Measurements from ENCODE around the gene DCAF17.
"Not testable (repeated sequence)": the region's sequence is repeated elsewhere in the genome, so short reads cannot be mapped to it uniquely, and the experiment has no call there.

The DCAF17 gene

DNA sequence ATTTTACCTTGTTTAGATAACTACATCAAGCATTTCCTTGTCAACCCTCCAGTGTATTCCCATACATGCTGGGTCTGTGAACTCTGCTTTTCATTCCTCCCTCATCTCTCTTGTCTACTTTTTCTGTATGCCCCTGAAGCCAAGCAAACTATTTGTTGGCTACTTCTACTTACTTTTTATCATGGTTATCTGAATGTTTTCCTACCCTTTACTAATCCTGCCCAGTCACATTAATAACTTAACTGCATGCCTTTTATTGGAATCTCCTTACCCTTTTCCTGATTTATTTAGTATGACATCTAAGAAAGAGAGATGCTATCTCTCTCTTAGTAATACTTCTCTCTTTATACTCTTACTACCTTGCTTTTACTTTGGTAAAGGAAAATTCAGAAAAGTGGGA, 17.0 kb downstream of the DCAF17 start:
- no peak for DNase-seq

DNA sequence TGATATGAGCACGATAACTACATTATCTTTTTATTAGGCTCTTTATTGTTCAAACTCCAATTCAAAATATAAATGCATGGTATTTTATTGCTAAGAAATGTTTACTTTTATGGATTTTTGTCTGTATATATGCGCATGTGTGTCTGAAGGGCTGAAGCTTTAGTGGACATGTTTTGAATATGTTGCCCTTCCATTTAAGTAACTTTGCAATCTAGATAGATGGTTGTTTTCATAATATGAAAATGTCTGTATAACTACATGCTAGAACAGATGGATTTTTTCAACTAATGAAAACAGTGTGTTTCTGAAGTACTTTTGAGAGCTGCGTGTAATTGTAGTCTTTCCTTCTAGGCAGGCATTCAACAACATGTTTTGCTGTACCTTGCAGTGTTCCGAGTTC, 18.7 kb downstream of the DCAF17 start:
- no peak for DNase-seq

DNA sequence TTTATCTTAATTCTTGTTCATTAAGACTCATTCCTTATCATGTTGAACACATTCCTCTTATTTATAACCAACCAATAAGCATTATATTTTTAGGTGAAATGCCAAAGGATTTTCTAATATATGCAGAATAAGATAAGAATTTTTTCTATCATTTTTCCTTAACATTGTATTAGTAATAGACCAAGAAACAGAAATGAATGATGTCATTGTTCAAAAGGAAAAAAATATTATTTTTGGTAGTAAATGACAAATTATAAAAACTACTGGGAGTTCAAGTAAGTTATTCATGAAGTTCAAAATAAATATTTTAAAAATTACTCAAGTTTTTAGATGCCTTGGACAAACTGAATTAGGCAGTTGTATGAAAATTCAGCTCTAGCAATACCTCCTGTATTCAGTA, 25.5 kb downstream of the DCAF17 start:
- DNase-seq = no peak

DNA sequence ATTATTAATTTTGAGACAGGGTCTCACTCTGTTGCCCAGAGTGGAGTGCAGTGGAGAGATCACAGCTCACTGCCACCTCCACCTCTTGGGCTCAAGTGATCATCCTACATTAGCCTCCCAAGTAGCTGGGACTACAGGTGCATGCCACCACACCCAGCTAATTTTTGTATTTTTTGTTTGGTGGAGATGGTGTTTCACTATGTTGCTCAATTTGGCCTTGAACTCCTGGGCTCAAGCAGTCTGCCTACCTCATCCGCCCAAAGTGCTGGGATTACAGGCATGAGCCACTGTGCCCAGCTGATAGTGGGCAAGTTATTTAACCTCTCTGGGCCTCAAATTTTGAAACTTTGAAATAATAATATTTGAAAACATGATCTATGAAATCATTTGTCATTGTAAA, 26.5 kb downstream of the DCAF17 start:
- no peak for DNase-seq

DNA sequence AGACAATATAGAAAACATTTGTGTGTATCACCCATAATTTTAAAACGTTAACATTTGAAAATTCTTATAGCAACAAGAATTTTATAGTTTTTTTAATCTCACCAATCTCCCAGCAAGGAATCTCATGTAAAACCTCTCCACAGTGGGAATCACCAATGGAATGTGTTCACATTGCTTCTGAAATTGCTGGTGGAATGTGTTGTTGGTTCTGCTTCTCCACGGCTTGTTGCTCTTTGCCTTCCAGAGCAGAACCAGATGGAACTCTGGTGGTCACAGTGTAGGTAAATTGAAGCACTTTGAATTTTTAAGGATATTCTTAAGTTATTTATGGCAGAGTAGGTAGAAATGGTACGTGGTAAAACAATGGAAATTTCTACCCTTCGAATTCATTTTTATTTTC, 35.1 kb downstream of the DCAF17 start:
- DNase-seq = no peak

DNA sequence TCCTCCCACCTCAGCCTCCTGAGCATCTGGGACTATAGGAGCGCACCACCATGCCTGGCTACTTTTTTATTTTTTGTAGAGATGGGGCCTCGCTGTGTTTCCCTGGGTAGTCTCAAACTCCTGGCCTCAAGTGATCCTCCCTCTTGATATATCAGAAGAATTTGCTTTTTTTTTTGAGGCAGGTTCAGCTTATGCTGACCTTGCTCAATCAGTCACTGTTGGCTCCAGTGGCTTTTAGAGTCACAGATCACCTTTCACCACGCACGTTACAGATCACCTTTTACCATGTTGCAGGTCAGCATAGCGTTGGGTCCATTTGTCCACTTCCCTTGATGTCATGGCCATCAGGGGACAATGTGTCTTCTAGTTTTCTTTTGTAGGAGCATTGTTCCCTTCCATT, 36.1 kb downstream of the DCAF17 start:
- no peak for DNase-seq

DNA sequence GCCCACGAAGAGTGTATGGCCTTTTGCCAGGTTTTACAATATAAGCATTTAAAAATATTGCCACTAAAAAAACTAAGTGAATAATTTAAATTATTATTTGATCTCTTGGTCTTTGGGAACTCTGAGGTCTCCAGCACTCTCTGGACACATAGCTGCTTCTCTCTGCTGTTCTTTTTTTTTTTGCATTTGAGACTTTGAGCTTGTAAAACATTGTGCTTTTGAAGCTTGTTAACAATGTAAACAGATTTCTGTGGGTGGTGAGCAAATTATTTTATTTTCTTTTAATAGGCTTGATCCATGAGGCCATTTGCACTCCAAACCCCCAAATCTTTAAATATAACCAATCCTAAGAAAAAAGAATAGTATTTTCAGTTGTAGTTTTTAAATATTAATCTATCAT, 42.0 kb downstream of the DCAF17 start:
- DNase-seq = no peak

DNA sequence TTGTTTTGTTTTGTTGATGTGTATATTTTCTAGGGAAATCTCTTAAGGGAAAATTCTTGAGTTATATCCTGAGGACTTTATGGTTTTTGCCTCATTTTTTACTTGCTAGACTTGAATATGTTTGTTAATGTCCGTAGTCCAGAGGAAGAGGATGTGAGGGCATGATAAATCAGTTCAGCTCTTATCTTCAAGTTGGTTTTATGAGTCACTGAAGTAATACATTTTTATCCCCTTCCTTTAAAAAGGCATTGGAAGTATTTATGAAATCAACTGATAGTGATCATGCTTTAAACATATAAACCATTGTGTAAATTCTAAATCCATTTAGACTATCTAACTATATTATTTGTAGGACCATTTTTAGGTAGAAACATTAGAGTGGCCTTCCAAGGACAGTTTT, 44.3 kb downstream of the DCAF17 start:
- no peak for DNase-seq

DNA sequence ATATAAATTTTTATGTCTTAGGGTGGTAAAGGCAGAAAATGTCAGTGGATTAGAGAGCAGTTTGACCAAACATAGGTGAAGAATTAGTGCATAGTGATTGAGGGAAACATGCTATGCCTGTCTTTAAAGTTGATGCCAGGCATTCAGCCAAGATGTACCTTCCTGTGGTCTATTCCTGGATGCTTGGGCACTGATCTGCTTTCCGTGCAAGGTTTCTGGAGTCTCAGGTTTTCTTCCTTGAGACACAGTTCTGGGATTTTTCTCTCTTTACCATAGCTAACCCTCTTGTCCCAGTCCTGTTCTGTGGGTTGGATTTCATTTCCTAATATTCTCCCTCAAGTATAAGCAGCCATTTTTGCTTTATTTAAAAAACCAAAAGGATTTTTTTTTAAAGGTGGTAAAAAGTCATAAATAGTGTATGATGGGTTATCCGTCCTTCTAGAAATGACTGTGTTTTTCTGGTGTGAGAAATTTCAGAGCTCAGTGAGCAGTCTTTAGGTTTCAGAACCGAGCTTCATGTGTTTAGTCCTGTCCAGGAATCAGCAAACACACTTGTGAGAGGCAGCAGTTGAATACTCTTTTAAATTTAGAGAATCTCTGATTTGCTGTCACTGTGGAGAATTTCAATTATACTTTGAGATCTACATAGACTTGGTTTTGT, 45.3 kb downstream of the DCAF17 start:
- no peak for DNase-seq

DNA sequence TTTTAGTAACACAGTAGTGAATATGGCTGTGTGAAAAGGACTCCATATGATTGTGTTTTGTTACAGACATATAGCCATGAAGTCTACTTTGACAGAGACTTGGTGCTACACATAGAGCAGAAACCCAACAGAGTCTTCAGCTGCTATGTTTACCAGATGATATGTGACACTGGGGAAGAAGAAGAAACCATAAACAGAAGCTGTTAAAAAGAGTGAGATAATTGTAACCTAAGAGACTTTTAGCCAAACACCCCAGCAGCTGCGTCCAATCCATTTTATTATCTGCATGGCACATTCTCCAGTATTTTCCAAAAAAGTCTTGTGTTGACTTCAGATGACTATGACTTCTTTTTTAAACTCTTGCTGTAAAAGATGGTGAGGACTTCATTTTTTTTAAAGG, 46.9 kb downstream of the DCAF17 start:
- no peak for DNase-seq

DNA sequence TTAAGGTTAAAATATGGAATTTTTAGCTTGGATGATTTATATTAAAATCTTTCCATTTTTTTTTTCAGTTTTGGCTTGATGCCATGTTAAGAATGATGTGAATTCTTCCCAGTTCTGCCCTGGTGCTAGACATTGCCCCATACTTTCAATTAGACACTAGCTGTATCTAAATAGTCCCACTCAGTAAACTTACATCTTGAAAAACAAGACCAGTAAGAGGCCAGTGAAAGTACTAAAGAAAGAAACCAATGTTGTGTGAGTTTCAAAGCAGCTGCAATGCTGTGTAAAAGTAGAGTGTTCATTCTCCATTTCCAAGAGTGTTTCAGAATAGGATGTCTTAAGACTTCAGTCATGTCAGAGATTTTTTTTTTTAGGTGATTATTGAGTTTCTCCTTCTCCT, 48.3 kb downstream of the DCAF17 start:
- DNase-seq = no peak

DNA sequence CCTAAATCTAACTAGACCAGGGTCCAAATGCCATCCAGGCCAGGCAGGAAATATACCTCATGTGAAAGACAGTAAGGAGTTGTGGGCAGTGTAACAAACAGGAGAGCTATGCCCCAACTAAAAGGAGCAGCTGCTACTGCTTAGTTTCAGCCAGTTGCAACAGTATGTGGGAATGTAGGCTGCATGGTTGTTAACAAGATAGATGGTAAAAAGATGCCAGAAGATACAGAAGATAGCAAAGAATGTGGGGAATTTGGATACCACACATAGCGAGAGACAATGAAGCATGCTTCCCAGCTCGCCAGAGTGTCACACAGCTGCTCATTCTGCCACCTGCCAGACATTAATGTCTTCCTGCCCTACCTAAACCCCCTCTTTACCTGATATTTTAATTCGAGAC, 48.9 kb downstream of the DCAF17 start:
- DNase-seq = no peak

DNA sequence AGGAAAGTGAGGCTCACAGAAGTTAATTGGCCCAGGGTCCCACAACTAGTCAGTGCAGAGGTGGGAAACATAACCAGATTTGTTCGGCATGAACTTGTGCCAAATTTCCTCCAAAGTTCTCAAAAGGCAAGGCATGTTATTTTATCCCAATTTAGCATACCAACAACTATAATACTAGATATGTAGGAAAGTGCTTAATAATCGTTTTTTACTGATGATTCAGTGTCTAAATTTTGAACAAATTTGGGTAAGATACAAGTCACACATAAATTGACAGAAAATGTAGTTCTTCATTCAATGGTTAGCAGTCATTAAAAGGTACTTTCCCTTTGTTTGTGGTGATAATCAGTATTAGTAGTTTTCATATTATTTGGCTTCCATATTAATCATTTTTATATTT, 49.8 kb downstream of the DCAF17 start:
- DNase-seq = no peak

DNA sequence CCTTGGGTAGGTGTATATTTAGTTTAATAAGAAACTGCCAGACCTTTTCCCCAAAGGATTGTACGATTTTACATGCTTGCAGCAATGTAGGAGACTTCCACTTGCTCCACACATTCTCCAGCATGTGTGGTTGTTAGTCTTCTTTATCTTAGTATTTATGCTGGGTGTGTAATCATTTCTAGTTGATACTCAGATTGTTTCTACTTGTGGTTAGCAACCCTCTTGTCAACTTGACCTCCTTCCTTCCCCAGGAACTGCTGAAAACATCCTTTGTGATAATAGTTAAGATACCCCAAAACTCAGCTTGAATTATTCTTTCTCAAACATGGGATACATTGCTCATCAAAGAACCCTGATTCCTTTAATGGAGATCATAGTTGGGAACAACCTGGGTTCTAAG, 51.1 kb downstream of the DCAF17 start:
- no peak for DNase-seq

DNA sequence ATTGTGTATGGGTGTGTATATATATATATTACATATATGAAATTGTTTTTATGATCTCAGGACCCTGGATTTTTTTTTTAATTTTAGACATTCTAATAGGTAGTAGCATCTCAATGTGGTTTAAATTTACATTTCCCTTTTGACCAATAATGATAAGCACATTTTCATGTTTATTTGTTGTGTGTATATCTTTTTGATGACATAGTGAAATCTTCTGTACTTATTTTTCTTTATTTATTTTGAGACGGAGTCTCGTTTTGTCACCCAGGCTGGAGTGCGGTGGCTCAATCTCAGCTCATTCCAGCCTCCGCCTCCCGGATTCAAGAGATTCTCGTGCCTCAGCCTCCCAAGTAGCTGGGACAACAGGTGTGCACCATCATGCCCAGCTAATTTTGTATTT, 53.2 kb downstream of the DCAF17 start:
- DNase-seq = no peak

DNA sequence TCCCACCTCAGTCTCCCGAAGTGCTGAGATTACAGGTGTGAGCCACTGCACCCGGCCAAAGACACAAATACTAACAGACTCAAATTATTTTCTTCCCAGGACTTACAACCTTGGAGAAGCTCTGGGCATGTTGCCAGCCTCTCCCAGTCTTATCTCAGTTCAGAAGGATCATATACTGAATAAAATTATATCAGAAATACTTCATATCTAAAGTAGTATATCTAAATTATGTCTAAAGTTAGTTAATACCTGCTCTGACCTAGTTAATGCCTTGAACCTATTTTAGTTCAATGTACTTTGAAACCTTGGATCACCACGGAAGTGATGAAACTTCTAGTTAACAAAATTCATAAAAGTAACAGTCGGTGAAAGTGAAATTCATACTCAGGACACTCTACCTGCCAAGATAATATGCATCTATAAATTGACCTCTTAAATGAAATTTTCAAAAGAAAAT, 53.8 kb downstream of the DCAF17 start:
- DNase-seq = no peak

DNA sequence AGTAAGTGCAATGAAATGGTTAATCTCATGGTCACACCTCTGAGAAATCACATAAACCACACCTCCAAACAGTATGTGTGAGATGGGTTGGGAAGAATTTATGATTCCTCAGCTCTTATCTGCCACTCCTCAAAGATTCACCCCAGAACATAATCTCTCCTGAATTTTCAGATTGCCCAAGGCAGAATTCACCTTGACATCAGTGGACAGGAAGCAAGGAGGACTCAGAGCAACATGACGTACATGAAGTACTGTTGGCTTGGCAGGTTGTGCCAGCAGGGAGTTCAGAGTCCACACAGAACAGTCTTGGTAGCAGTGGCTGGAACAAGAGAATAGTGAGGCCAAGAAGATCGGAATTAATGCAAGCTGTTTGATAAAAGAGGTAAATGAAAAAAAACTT, 56.6 kb downstream of the DCAF17 start:
- DNase-seq = no peak

DNA sequence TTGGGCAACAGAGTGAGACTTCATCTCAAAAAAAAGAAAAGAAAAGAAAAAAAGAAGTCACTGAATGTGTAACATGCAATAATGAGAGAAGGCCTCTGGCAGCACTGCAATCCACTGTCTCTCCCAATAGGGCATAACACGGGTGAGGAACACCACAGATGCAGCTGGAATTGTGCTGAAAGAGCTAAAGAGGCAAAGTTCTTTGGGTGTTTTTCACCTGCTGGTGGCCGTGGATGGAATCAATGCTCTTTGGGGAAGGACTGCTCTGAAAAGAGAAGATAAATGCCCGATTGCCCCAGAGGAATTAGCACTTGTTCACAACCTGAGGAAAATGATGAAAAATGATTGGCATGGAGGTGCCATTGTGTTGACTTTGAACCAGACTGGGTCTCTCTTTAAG, 57.3 kb downstream of the DCAF17 start:
- no peak for DNase-seq

DNA sequence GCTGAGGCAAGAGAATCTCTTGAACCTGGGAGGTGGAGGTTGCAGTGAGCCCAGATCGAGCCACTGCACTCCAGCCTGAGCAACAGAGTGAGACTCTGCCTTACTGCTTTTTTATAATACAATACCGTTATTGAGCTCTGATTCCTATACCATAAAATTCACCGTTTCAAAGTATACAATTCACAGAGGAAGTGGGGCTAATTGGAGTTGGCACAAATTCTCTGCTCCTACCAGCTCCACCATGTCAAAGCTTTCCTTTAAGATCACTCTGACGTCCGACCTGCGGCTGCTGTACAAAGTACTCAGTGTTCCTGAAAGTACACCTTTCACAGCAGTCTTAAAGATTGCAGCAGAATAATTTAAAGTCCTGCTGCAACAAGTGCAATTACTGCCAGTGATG, 58.6 kb downstream of the DCAF17 start:
- no peak for DNase-seq

DNA sequence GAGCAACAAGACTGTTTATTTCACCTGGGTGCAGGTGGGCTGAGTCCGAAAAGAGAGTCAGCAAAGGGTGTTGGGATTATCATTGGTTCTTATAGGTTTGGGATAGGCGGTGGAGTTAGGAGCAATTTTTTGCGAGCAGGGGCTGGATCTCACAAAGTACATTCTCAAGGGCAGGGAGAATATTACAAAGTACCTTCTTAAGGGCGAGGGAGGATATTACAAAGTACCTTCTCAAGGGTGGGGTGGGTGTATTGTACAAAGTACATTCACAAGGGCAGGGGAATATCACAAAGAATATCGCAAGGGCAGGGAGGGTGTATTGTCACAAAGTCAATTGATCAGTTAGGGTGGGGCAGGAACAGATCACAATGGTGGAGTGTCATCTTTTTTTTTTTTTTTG, 63.6 kb downstream of the DCAF17 start:
- DNase-seq = not testable (repeated sequence)

DNA sequence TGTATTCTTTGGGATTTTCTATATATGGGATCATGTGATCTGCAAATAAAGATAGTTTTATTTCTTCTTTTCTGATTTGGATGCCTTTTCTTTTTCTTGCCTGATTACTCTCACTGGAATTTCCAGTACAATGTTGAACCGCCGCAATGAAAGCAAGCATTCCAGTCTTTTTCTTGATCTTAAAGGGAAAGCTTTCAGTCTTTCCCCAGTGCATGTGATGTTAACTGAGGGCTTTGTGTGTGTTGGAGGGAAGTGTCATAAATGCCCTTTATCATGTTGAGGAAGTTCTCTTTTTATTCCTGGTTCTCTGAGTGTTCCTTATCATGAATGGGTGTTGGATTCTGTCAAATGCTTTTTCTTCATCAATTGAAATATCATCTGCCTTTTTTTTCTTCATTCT, 71.3 kb downstream of the DCAF17 start:
- no peak for DNase-seq

DNA sequence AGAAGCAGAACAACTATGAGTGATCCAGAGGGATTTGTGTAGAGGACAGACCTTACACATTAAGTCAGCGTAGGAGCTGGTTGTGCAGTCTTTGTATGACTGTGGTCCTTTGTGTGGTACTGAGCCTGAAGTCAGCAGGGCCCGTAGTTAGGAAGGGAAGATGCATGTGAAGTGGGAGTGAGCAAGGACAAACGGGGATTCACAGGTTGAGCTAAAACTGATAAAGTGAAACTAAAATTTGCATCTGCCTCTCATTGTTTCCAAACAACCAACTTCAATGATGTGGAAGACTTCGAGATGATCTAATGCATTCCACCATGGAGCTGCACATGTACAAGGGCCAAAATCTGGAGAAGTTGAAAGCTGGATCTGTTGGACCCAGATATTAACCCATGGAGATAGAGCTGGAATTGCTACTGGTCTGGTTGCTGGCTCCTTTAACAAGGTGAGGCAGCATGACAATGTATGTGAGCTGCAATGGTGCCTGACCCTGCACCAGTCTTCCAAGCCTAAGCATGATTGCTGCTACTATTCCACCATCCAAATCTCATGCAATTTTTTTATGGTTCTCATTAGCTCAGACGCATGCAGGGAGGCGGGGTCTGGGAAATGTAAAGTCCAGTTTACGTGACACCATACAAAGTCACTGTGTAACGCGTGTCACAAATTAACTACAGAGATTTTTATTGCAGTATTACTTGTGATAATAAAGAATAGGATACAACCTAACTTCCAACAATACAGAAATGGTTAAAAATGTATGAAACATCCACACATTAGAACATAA, 76.1 kb downstream of the DCAF17 start:
- DNase-seq = no peak

DNA sequence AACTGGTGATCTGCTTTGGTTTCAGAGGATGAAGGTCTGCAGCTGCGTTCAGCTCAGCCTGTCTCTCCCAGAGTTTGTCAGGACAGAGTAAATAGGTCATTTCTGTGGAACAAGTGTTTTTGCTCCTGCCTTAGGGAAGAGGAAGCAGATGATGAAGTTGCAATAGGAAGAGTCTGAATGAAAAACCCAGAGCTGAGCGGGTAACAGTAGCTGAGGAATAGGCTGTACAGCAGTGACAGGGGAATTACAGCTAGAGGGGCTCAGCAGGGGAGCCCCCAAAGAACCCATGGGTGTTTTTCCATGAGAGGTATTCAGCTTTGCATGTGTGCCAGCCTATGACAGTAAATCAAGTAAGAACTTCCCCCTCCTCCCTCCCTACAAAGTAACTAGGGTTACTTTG, 78.0 kb downstream of the DCAF17 start:
- no peak for DNase-seq

All from anterior cingulate cortex (tissue), 58 donors.